GM19463 (cell line): ENCODE data around the gene GGNBP2.

Experiments
- ATAC-seq: cut with Tn5 transposase; IDR thresholded peaks from one replicate; pipeline ENCODE4 v1.9.1; 2021; ENCODE audit warnings: mild to moderate bottlenecking, moderate library complexity; ENCODE audit not compliant: unreplicated experiment

The GGNBP2 gene

DNA sequence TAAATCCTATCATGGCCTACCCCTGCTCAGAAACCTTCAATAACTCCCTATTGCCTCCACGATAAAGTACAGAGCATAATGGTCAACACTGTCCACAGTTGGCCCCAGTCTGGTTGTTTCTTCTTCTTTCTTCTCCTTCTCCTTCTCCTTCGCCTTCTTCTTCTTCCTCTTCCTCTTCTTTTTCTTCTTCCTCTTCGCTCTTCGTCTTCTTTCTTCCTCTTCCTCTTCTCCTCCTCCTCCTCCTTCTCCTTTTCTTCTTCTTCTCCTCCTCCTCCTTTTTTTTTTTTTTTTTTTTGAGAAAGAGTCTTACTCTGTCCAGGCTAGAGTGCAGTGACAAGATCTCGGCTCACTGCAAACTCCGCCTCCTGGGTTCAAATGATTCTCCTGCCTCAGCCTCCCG lies 80.5 kb downstream of the GGNBP2 start:
- no peak for ATAC-seq

DNA sequence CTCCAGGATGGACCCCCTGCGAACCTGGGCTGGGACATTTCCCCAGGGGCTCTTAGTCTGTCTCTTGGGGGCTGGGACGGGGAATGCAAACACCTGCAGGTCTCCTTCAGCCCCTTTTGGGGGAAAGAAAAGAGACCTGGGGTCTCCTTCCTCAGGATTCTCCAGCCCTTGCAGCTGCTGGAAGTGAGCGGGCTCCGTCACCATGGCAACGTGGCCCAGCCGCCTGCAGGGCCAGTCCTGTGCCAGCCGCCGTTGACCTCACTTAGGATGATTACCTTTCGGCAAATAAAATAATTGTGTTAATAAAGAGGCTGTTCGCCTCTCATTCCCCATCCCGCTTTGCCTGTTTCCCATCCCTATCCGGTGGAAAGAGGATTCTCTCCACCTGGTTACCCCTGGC lies 82.4 kb downstream of the GGNBP2 start:
- no peak for ATAC-seq

DNA sequence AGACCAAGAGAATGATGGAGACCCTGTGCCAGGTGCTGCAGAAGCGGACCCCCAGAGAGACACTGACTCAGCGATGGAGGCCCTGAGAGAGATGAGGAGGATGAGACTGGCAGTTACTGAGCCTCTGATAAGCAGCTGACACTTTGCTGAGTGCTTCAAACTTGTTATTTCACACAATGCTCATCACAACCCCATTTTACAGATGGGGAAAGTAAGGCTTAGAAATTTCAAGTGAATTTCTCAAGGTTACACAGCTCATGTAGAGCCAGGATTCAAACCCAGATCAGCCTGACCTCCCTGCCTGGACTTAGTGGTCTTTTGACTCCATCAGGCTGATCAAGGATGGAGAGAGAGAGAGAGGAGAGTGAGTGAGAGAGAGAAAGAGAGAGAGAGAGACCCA lies 83.9 kb downstream of the GGNBP2 start:
- ATAC-seq = no peak

DNA sequence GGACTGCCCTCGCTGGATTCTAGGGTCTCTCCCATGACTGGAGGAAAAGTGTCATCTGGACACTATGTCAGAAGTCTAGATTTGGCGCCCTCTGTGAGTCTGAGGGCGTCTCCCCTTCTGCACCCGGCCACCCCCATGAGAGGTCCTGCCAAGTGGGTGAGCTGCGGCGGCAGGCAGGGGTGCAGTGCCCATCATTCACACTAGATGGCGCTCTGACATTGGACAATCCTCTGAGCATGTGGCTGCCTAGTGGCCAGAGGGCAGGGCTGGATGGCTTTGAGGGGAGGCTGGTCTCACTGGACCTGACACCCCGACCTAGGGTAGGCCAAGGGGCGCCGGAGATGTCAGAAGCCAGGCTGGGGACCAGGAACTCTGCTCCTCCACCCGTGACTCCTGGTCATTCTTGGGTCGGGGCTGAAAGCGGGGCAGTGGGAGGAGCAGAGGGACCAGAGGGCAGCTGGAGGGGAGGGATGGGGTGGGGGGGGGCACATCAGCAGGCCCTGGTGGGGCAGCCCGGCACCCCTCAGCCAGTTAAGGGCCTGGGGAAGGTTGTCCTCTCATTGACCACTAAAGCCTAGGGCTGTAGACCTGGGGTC lies 84.6 kb downstream of the GGNBP2 start:
- no peak for ATAC-seq

DNA sequence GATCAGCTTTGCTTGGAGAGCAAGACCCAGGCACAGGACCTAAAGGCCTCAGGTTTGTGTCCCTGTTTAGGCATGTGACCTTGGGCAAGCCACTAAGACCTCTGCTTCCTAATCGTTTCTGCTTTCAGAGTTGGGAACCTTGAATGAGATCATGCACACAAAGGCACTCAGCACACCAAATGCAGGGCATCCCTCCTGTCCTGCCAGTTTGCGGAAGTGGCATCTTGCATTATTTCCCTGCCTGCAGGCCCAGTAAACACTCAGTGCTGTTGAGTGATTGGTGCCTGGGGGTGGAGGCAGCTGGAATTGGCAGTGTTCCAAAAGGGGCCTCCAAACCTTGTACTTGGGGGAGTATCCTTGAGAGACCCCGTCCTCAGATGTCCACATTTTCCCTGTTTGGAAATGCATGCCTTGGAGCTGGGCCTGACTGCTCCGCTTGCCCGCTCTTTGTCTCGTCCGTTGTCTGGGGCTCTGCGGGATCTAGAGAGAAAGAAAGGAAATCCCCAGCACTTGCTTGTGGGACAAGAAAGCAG lies 85.3 kb downstream of the GGNBP2 start:
- ATAC-seq = no peak

DNA sequence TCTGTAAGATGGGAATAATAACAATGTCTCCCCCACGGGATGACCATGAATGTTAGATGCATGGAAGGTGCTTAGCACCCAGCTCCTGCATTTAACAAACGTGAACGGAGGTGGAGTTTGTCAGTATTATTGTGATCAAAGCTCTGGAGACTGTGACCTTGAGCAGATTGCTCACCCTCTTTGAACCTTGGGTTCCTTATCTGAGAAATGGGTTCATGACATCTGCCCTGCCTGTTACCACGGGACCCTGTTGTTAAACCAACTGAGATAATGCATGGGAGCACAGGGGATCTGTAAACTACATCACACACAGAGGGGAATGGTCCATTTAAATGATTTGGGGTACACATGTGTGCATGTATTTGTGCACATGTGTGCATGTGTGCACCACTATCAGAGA lies 86.3 kb downstream of the GGNBP2 start:
- ATAC-seq = no peak

DNA sequence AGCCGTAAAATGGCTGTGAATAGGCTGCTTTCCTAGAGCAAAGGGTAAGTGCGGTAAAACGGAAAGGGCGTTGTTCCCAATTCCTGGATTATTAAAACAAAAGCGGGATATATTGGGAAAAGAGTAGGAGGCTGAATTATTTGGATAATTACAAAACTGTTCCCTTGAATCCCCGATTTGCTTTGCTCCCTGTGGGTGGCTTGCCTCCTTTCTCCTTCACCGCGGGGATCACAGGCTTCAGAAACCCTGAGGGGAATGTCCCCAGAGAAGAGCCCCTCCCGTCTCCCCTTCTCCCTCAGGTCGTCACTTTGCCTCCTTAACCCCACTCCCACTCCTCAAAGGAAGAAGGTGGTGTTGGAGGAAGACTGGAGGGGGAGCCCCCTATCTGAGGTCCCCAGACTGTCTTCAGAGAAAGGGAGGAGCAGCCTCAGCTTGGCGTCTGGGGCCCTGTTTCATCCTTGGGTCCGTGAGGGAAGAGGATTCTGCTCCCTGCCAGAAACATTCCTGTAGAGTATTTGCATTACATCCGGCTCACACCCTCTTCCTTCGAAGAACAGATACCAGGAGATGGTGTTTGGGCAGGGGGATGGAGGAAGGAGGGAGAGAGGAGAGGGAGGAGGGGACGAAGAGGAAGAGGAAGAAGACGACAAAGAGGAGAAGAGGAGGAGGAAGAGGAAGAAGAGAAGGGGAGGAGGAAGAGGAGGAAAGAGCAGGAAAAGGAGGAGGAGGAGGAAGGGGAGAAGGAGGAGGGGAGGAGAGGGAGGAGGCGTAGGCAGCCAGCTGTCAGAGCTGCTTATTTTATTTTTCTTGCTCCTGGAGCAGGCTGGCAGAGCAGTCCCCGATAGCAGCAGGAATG lies 88.4 kb downstream of the GGNBP2 start:
- ATAC-seq = no peak
